ENCODE results near the gene FGD4.

DNA sequence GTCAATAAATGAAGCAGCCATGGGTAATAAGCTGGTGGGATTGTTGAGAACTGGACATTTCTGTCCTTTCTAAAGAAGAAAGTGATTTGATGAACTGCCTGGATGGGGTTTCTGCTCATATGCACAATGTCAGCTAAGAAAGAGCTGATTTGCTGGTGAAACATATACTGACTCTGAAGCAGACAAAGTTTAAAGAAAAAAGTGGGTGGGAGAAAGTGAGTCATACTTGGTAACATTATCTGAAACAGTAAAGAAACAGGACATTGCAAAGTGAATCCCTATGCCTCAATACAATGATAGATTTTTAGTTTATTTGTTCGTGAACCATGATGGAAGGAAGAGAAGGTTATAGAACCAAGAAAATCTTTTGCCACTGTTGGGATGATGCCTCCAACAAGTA, 184.2 kb downstream of the FGD4 start:
- TF ChIP-seq, protein P1, sequence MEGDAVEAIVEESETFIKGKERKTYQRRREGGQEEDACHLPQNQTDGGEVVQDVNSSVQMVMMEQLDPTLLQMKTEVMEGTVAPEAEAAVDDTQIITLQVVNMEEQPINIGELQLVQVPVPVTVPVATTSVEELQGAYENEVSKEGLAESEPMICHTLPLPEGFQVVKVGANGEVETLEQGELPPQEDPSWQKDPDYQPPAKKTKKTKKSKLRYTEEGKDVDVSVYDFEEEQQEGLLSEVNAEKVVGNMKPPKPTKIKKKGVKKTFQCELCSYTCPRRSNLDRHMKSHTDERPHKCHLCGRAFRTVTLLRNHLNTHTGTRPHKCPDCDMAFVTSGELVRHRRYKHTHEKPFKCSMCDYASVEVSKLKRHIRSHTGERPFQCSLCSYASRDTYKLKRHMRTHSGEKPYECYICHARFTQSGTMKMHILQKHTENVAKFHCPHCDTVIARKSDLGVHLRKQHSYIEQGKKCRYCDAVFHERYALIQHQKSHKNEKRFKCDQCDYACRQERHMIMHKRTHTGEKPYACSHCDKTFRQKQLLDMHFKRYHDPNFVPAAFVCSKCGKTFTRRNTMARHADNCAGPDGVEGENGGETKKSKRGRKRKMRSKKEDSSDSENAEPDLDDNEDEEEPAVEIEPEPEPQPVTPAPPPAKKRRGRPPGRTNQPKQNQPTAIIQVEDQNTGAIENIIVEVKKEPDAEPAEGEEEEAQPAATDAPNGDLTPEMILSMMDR (IDR thresholded peaks at IDR 0.05) = no peak
- no peak for TF ChIP-seq POLR2A (IDR thresholded peaks at IDR 0.05)

Data from testis (tissue), 2 donors.